ENCODE results near the gene SSH3. TPM values are rescaled to one million over a fixed set of nuclear protein-coding genes. Genes with fewer than 3 reads are reported as not detected.
A peak's percentile ranks its signal among the peaks of the same experiment; 100 is the strongest.

Gene SSH3
- total RNA-seq, 1 experiment from 2014 or later = 38.0 TPM

DNA sequence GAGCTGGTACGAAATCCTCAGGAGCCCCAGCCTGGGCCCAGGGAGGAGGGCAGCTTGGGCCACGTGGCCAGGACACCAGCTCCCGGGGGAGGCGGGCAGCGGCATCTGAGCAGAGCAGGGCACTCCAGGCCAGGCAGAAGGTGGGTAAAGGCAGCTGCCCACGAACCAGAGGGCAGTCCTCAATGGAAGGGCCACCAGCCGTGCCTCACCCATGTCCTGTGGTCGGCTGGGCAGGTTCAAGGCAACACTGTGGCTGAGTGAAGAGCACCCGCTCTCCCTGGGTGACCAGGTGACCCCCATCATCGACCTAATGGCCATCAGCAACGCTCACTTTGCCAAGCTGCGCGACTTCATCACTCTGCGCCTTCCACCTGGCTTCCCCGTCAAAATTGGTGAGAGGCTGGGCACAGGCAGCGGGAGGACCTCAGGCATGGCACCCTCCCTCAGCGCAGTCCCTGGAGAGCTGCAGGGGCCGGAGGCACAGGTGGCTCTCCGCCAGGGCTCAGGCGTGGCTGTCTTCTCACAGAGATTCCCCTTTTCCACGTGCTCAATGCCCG, 2.5 kb upstream of the SSH3 start:
- Mint-ChIP-seq H3K27ac (ENCODE audit: low read depth, unreplicated experiment) (no peak overlapping the region), H3K4me3 (ENCODE audit: unreplicated experiment) (no peak overlapping the region), H3K36me3 (ENCODE audit: insufficient read depth, unreplicated experiment) (peaks cover 41% of the 10 kb centered on the region), H3K9me3 (ENCODE audit: unreplicated experiment) (peaks cover 13% of the 10 kb centered on the region), H3K4me1 (ENCODE audit: insufficient read depth, unreplicated experiment) (peaks cover 11% of the 10 kb centered on the region), H3K27me3 (ENCODE audit: insufficient read depth, unreplicated experiment) (no peaks in the 10 kb centered on the region)
- TF ChIP-seq, protein P1, sequence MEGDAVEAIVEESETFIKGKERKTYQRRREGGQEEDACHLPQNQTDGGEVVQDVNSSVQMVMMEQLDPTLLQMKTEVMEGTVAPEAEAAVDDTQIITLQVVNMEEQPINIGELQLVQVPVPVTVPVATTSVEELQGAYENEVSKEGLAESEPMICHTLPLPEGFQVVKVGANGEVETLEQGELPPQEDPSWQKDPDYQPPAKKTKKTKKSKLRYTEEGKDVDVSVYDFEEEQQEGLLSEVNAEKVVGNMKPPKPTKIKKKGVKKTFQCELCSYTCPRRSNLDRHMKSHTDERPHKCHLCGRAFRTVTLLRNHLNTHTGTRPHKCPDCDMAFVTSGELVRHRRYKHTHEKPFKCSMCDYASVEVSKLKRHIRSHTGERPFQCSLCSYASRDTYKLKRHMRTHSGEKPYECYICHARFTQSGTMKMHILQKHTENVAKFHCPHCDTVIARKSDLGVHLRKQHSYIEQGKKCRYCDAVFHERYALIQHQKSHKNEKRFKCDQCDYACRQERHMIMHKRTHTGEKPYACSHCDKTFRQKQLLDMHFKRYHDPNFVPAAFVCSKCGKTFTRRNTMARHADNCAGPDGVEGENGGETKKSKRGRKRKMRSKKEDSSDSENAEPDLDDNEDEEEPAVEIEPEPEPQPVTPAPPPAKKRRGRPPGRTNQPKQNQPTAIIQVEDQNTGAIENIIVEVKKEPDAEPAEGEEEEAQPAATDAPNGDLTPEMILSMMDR (IDR thresholded peaks at IDR 0.05; ENCODE audit: unreplicated experiment) = no peak
- no TSS peak for BruUV-seq (replicated peaks)
- CTCF ChIA-PET = interaction anchor here (2.3 kb wide), 1 partner anchor 17 kb away, joined by 8 read pairs; no protein-coding TSS in a partner anchor
- POLR2A ChIA-PET = interaction anchor here (0.7 to 5.7 kb wide), 2 partner anchors 10 to 15 kb away, joined by 3 to 107 read pairs; no protein-coding TSS in a partner anchor
- no peak for DNase-seq (ENCODE audit: unreplicated experiment)
- intact Hi-C loops (cut with micrococcal nuclease) = no loop called here

GRCh38 chr11:67301313-67301921, 1.9 kb upstream of the SSH3 start:
- CTCF ChIA-PET = interaction anchor here (2.3 kb wide), 1 partner anchor 16 kb away, joined by 8 read pairs; no protein-coding TSS in a partner anchor
- no peaks in the 10 kb centered on the region for H3K27me3 Mint-ChIP-seq (ENCODE audit: insufficient read depth, unreplicated experiment)
- H3K4me3 Mint-ChIP-seq (ENCODE audit: unreplicated experiment) = no peak overlapping the region
- TF ChIP-seq, protein P1 (IDR thresholded peaks at IDR 0.05; ENCODE audit: unreplicated experiment) = no peak
- no peak overlapping the region for H3K27ac Mint-ChIP-seq (ENCODE audit: low read depth, unreplicated experiment)
- POLR2A ChIA-PET = interaction anchor here (2.0 to 5.7 kb wide), 7 partner anchors 9 to 246 kb away, joined by 7 to 107 read pairs (median 17); partner anchors contain the start of genes ANKRD13D, GRK2 and RHOD
- peaks cover 41% of the 10 kb centered on the region for H3K36me3 Mint-ChIP-seq (ENCODE audit: insufficient read depth, unreplicated experiment)
- peaks cover 8% of the 10 kb centered on the region for H3K9me3 Mint-ChIP-seq (ENCODE audit: unreplicated experiment)
- DNase-seq (ENCODE audit: unreplicated experiment) = no peak
- no TSS peak for BruUV-seq (replicated peaks)
- intact Hi-C loops (cut with micrococcal nuclease) = no loop called here
- peaks cover 11% of the 10 kb centered on the region for H3K4me1 Mint-ChIP-seq (ENCODE audit: insufficient read depth, unreplicated experiment)

GRCh38 chr11:67301951-67302516, 1.3 kb upstream of the SSH3 start:
- ChIA-PET CTCF (interaction anchor here (1.2 to 2.3 kb wide), 2 partner anchors 15 to 39 kb away, joined by 5 to 8 read pairs; no protein-coding TSS in a partner anchor), POLR2A (interaction anchor here (0.7 to 5.7 kb wide), 10 partner anchors 9 to 351 kb away, joined by 3 to 107 read pairs (median 10); partner anchors contain the start of genes ANKRD13D, GRK2, RAD9A and RHOD)
- intact Hi-C loops (cut with micrococcal nuclease) = loop anchor here (2.0 kb wide), 1 partner anchor 15 kb away; no protein-coding TSS in a partner anchor
- peaks cover 36% of the 10 kb centered on the region for H3K36me3 Mint-ChIP-seq (ENCODE audit: insufficient read depth, unreplicated experiment)
- H3K27ac Mint-ChIP-seq (ENCODE audit: low read depth, unreplicated experiment) = no peak overlapping the region
- peaks cover 11% of the 10 kb centered on the region for H3K4me1 Mint-ChIP-seq (ENCODE audit: insufficient read depth, unreplicated experiment)
- BruUV-seq (replicated peaks) = no TSS peak
- H3K27me3 Mint-ChIP-seq (ENCODE audit: insufficient read depth, unreplicated experiment) = no peaks in the 10 kb centered on the region
- peaks cover 1% of the 10 kb centered on the region for H3K9me3 Mint-ChIP-seq (ENCODE audit: unreplicated experiment)
- TF ChIP-seq, protein P1 (IDR thresholded peaks at IDR 0.05; ENCODE audit: unreplicated experiment) = no peak
- DNase-seq (ENCODE audit: unreplicated experiment) = peak; percentile 78
- peak overlapping the region; percentile 70 for H3K4me3 Mint-ChIP-seq (ENCODE audit: unreplicated experiment)

All from MCF 10A (cell line).